HG02970 (cell line): ENCODE results near the gene LIF.
"Not testable (repeated sequence)": the region's sequence is repeated elsewhere in the genome, so short reads cannot be mapped to it uniquely, and the experiment has no call there.

ENCODE experiments used
- ATAC-seq: cut with Tn5 transposase; IDR thresholded peaks from one replicate; pipeline ENCODE4 v1.9.1; 2021; ENCODE audit warnings: mild to moderate bottlenecking, moderate library complexity, moderate number of reproducible peaks; ENCODE audit not compliant: unreplicated experiment, low FRiP score

Gene LIF

GRCh38 chr22:30246814-30247376 is 336 bp upstream of the LIF start:
- no peak for ATAC-seq

GRCh38 chr22:30245181-30245984 is 1.2 kb downstream of the LIF start:
- ATAC-seq = no peak

GRCh38 chr22:30244641-30245040 is 1.9 kb downstream of the LIF start:
- ATAC-seq = no peak

- no peak for ATAC-seq
Observed at GRCh38 chr22:30244066-30244465, 2.5 kb downstream of the LIF start.

GRCh38 chr22:30243661-30244060 is 2.9 kb downstream of the LIF start:
- no peak for ATAC-seq

GRCh38 chr22:30241576-30242371 is 4.8 kb downstream of the LIF start:
- ATAC-seq = no peak

GRCh38 chr22:30240541-30241417 is 5.8 kb downstream of the LIF start:
- ATAC-seq = no peak

- no peak for ATAC-seq
Observed at GRCh38 chr22:30239488-30240405, 6.8 kb downstream of the LIF start.

GRCh38 chr22:30238661-30239487 is 7.7 kb downstream of the LIF start:
- no peak for ATAC-seq

GRCh38 chr22:30238136-30238535 is 8.4 kb downstream of the LIF start:
- ATAC-seq = no peak

- ATAC-seq = no peak
Observed at GRCh38 chr22:30236875-30237274, 9.7 kb downstream of the LIF start.

- no peak for ATAC-seq
Observed at GRCh38 chr22:30235687-30236170, 10.8 kb downstream of the LIF start.

- ATAC-seq = no peak
Observed at GRCh38 chr22:30234786-30235470, 11.6 kb downstream of the LIF start.

- not testable (repeated sequence) for ATAC-seq
Observed at GRCh38 chr22:30234325-30234724, 12.2 kb downstream of the LIF start.

- no peak for ATAC-seq
Observed at GRCh38 chr22:30233582-30233981, 13.0 kb downstream of the LIF start.

- no peak for ATAC-seq
Observed at GRCh38 chr22:30232716-30233218, 13.8 kb downstream of the LIF start.

- ATAC-seq = no peak
Observed at GRCh38 chr22:30230787-30231461, 15.6 kb downstream of the LIF start.
